Hepatocyte (in vitro differentiated cells): ENCODE measurements around the gene ITPR3. TPM values are rescaled to one million over a fixed set of nuclear protein-coding genes. Genes with fewer than 3 reads are reported as not detected.

Source experiments
- DNase-seq: peaks from one replicate; pipeline ENCODE4 v3.0.0-alpha.2; 2016; ENCODE audit warnings: low spot score
- H2AFZ ChIP-seq: fragments of 200-600 bp; sonication (generic); 2 replicates; pipeline ENCODE4 v1.6.0; 2016; ENCODE audit warnings: antibody characterized with exemption, mild to moderate bottlenecking
- H3K27ac ChIP-seq: fragments of 200-600 bp; sonication (generic); 2 replicates; pipeline ENCODE4 v1.5.1; 2016; ENCODE audit warnings: mild to moderate bottlenecking
- H3K27me3 ChIP-seq: fragments of 200-600 bp; sonication (generic); 2 replicates; pipeline ENCODE4 v1.6.1; 2016
- H3K36me3 ChIP-seq: fragments of 200-600 bp; sonication (generic); replicated peaks from 2 replicates; pipeline ENCODE4 v1.5.1; 2016; ENCODE audit warnings: low read depth; ENCODE audit not compliant: insufficient read depth
- H3K4me1 ChIP-seq: fragments of 200-600 bp; sonication (generic); 2 replicates; pipeline ENCODE4 v1.5.1; 2016; ENCODE audit warnings: mild to moderate bottlenecking, moderate library complexity; ENCODE audit not compliant: insufficient read depth
- H3K4me2 ChIP-seq: fragments of 200-600 bp; sonication (generic); 2 replicates; pipeline ENCODE4 v1.6.0; 2016
- H3K4me3 ChIP-seq: fragments of 200-600 bp; sonication (generic); 2 replicates; pipeline ENCODE4 v1.5.1; 2016; ENCODE audit warnings: mild to moderate bottlenecking
- H3K79me2 ChIP-seq: fragments of 200-600 bp; sonication (generic); 2 replicates; pipeline ENCODE4 v1.6.0; 2017; ENCODE audit warnings: mild to moderate bottlenecking
- H3K9me2 ChIP-seq: fragments of 200-600 bp; sonication (generic); replicated peaks from 2 replicates; pipeline ENCODE4 v1.6.0; 2017; ENCODE audit warnings: mild to moderate bottlenecking; ENCODE audit not compliant: insufficient read depth
- H3K9me3 ChIP-seq: fragments of 200-600 bp; sonication (generic); 2 replicates; pipeline ENCODE4 v1.5.1; 2016; ENCODE audit warnings: low read depth, mild to moderate bottlenecking
- H4K20me1 ChIP-seq: fragments of 200-600 bp; sonication (generic); 2 replicates; pipeline ENCODE4 v1.6.0; 2016; ENCODE audit warnings: mild to moderate bottlenecking; ENCODE audit not compliant: insufficient read depth, poor library complexity, severe bottlenecking
- CTCF ChIP-seq: fragments of 200-600 bp; sonication (generic); IDR thresholded peaks from 2 replicates; pipeline ENCODE4 v1.5.1; 2016; ENCODE audit warnings: antibody characterized with exemption, mild to moderate bottlenecking; ENCODE audit not compliant: poor library complexity
- EZH2 ChIP-seq: fragments of 200-600 bp; sonication (generic); IDR thresholded peaks from 2 replicates; pipeline ENCODE4 v1.6.1; 2016; ENCODE audit warnings: antibody characterized with exemption, mild to moderate bottlenecking, borderline replicate concordance
- EZH2phosphoT487 ChIP-seq: fragments of 200-600 bp; sonication (generic); IDR thresholded peaks from one replicate; pipeline ENCODE4 v1.6.1; 2018; ENCODE audit warnings: antibody characterized with exemption, mild to moderate bottlenecking, low read depth, moderate library complexity; ENCODE audit not compliant: unreplicated experiment, severe bottlenecking
- whole genome bisulfite sequencing: methylation state at CpG from one replicate; pipeline ENCODE4 v1.1.6; 2016; ENCODE audit warnings: low lambda C conversion rate; ENCODE audit errors: missing lambda C conversion rate; 5-methylcytosine and 5-hydroxymethylcytosine counted together
- polyA plus RNA-seq: library from polyadenylated mRNA; unstranded; fragments of >200 nt; fragmentation: Nextera tagmentation; extraction: Ambion mirVana; gene quantifications from 2 replicates; pipeline ENCODE4 v1.2.1, GENCODE V29; 2016
- total RNA-seq: library from RNA; depleted of rRNA; stranded (reverse); fragments of >200 nt; gene quantifications from 2 replicates; pipeline ENCODE4 v1.2.3, GENCODE V29; 2014

Gene ITPR3
- total and polyA plus RNA-seq, 2 experiments from 2014 or later: 16.5 to 39.6 TPM

- H3K4me3 ChIP-seq: no peak overlapping the region
- H3K9me3 ChIP-seq: no peaks in the 10 kb centered on the region
- H3K9me2 ChIP-seq: no peaks in the 10 kb centered on the region
- H3K4me2 ChIP-seq: peak overlapping the region; percentile 67
- H3K79me2 ChIP-seq: no peaks in the 10 kb centered on the region
- no peak for DNase-seq
- no peak overlapping the region for H2AFZ ChIP-seq
- no peak for TF ChIP-seq CTCF
- TF ChIP-seq EZH2: no peak
- TF ChIP-seq EZH2phosphoT487: no peak
- H3K4me1 ChIP-seq: peaks cover 21% of the 10 kb centered on the region
- no peaks in the 10 kb centered on the region for H4K20me1 ChIP-seq
- WGBS: 87% methylated on average over 9 of the region's 9 CpGs
- H3K36me3 ChIP-seq: no peaks in the 10 kb centered on the region
- no peak overlapping the region for H3K27ac ChIP-seq
- no peaks in the 10 kb centered on the region for H3K27me3 ChIP-seq
These were observed 34.9 kb upstream of the ITPR3 start for GRCh38 chr6:33586108-33586640.

GRCh38 chr6:33587529-33587928 is 33.6 kb upstream of the ITPR3 start:
- Histone ChIP-seq H3K27me3 (no peaks in the 10 kb centered on the region), H3K36me3 (no peaks in the 10 kb centered on the region), H3K4me3 (no peak overlapping the region), H3K9me3 (no peaks in the 10 kb centered on the region), H2AFZ (no peak overlapping the region), H3K4me1 (peaks cover 26% of the 10 kb centered on the region), H3K9me2 (no peaks in the 10 kb centered on the region), H3K27ac (no peak overlapping the region), H4K20me1 (no peaks in the 10 kb centered on the region), H3K79me2 (no peaks in the 10 kb centered on the region), H3K4me2 (no peak overlapping the region)
- no peak for TF ChIP-seq CTCF
- TF ChIP-seq EZH2phosphoT487: no peak
- TF ChIP-seq EZH2: no peak
- no peak for DNase-seq
- 88% methylated on average over 8 of the region's 8 CpGs for WGBS

- Histone ChIP-seq H4K20me1 (no peaks in the 10 kb centered on the region), H3K27ac (peak overlapping the region; percentile 95), H3K4me1 (peaks cover 34% of the 10 kb centered on the region), H3K9me2 (no peaks in the 10 kb centered on the region), H3K36me3 (no peaks in the 10 kb centered on the region), H3K27me3 (no peaks in the 10 kb centered on the region), H3K4me2 (no peak overlapping the region), H3K9me3 (no peaks in the 10 kb centered on the region), H3K4me3 (no peak overlapping the region), H2AFZ (no peak overlapping the region), H3K79me2 (no peaks in the 10 kb centered on the region)
- no peak for TF ChIP-seq EZH2phosphoT487
- no peak for TF ChIP-seq CTCF
- no peak for TF ChIP-seq EZH2
- DNase-seq: no peak
- WGBS: 97% methylated on average over 4 of the region's 4 CpGs
These were observed 32.2 kb upstream of the ITPR3 start for GRCh38 chr6:33588894-33589293.

GRCh38 chr6:33589392-33589730 is 31.8 kb upstream of the ITPR3 start:
- Histone ChIP-seq H3K9me3 (no peaks in the 10 kb centered on the region), H3K4me3 (no peak overlapping the region), H3K9me2 (no peaks in the 10 kb centered on the region), H3K4me2 (peak overlapping the region; percentile 12), H3K27me3 (no peaks in the 10 kb centered on the region), H3K4me1 (peaks cover 34% of the 10 kb centered on the region), H3K36me3 (no peaks in the 10 kb centered on the region), H3K79me2 (no peaks in the 10 kb centered on the region), H3K27ac (peak overlapping the region; percentile 95), H2AFZ (no peak overlapping the region), H4K20me1 (no peaks in the 10 kb centered on the region)
- TF ChIP-seq EZH2: no peak
- no peak for TF ChIP-seq EZH2phosphoT487
- no peak for TF ChIP-seq CTCF
- no peak for DNase-seq
- WGBS: 58% methylated on average over 3 of the region's 4 CpGs
